IMR-90 (cell line): ENCODE data around the gene SPSB2.

Experiments
- CEBPB ChIP-seq: IDR thresholded peaks from 2 replicates; pipeline ENCODE4 v1.6.1; 2012; ENCODE audit warnings: low read depth, low read length, improper control_type of control experiment
- CHD1 ChIP-seq: IDR thresholded peaks from 2 replicates; pipeline ENCODE4 v1.6.1; 2012; ENCODE audit warnings: low read depth, low read length, improper control_type of control experiment
- FOS ChIP-seq: fragments of 150-350 bp; IDR thresholded peaks from 2 replicates; pipeline ENCODE4 v1.6.1; 2016; ENCODE audit warnings: low read depth, low read length
- MAZ ChIP-seq: IDR thresholded peaks from 2 replicates; pipeline ENCODE4 v1.6.1; 2012; ENCODE audit warnings: low read depth, mild to moderate bottlenecking, low read length, improper control_type of control experiment, moderate library complexity, borderline replicate concordance
- MXI1 ChIP-seq: IDR thresholded peaks from 2 replicates; pipeline ENCODE4 v1.6.1; 2012; ENCODE audit warnings: low read depth, mild to moderate bottlenecking, low read length, moderate library complexity, borderline replicate concordance
- NFE2L2 ChIP-seq: fragments of 150-350 bp; IDR thresholded peaks from 2 replicates; pipeline ENCODE4 v1.6.1; 2016; ENCODE audit warnings: low read depth, mild to moderate bottlenecking, low read length
- POLR2A ChIP-seq: IDR thresholded peaks from 2 replicates; pipeline ENCODE4 v1.6.1; 2012; ENCODE audit warnings: mild to moderate bottlenecking, low read depth, low read length
- RCOR1 ChIP-seq: IDR thresholded peaks from 2 replicates; pipeline ENCODE4 v1.6.1; 2012; ENCODE audit warnings: mild to moderate bottlenecking, low read length, improper control_type of control experiment; ENCODE audit not compliant: insufficient replicate concordance
- RFX5 ChIP-seq: IDR thresholded peaks from 2 replicates; pipeline ENCODE4 v1.8.0; 2012; ENCODE audit warnings: low read depth, mild to moderate bottlenecking, low read length, moderate library complexity
- TF ChIP-seq, protein P1 (sequence below): conservative IDR thresholded peaks from 2 replicates; pipeline ENCODE4 v1.5.1; 2012; ENCODE audit warnings: mild to moderate bottlenecking, low read depth, low read length, improper control_type of control experiment
- TF ChIP-seq, protein P2 (sequence below): fragments of 150-350 bp; IDR thresholded peaks from 2 replicates; pipeline ENCODE4 v1.6.1; 2017; ENCODE audit warnings: mild to moderate bottlenecking, antibody characterized with exemption, low read length, low read depth

DNA sequence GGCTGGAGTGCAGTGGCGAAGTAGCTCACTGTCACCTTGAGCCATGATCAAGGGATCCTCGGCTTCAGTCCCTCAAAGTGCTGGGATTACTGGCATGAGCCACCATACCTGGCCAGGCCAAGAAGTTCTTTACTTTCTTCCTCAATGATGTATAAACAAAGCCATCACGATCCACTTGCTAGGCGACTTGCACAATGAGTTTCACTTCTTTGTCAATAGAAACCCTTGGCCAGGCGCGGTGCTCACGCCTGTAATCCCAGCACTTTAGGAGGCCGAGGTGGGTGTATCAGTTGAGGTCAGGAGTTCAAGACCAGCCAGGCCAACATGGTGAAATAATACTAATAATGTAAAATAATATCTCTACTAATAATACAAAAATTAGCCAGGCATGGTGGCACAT lies 14.4 kb upstream of the SPSB2 start:
- TF ChIP-seq, protein P1, sequence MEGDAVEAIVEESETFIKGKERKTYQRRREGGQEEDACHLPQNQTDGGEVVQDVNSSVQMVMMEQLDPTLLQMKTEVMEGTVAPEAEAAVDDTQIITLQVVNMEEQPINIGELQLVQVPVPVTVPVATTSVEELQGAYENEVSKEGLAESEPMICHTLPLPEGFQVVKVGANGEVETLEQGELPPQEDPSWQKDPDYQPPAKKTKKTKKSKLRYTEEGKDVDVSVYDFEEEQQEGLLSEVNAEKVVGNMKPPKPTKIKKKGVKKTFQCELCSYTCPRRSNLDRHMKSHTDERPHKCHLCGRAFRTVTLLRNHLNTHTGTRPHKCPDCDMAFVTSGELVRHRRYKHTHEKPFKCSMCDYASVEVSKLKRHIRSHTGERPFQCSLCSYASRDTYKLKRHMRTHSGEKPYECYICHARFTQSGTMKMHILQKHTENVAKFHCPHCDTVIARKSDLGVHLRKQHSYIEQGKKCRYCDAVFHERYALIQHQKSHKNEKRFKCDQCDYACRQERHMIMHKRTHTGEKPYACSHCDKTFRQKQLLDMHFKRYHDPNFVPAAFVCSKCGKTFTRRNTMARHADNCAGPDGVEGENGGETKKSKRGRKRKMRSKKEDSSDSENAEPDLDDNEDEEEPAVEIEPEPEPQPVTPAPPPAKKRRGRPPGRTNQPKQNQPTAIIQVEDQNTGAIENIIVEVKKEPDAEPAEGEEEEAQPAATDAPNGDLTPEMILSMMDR = no peak
- no peak for TF ChIP-seq NFE2L2
- no peak for TF ChIP-seq POLR2A
- no peak for TF ChIP-seq CHD1
- no peak for TF ChIP-seq FOS
- no peak for TF ChIP-seq RCOR1
- TF ChIP-seq CEBPB = no peak
- TF ChIP-seq MXI1 = no peak
- TF ChIP-seq, protein P2, sequence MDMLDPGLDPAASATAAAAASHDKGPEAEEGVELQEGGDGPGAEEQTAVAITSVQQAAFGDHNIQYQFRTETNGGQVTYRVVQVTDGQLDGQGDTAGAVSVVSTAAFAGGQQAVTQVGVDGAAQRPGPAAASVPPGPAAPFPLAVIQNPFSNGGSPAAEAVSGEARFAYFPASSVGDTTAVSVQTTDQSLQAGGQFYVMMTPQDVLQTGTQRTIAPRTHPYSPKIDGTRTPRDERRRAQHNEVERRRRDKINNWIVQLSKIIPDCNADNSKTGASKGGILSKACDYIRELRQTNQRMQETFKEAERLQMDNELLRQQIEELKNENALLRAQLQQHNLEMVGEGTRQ = no peak
- no peak for TF ChIP-seq RFX5
- no peak for TF ChIP-seq MAZ
